Transverse colon (tissue), 4 donors: Measurements from ENCODE around the gene HEBP2.

Experiments
- CTCF ChIP-seq, 5 experiments: fragments of 200-600 bp in 3 of 5; fragments of 450-650 bp in 2 of 5; sonication (generic) in 3 of 5; IDR thresholded peaks; 1 replicate in 2 of 5; 2 replicates in 3 of 5; pipeline ENCODE4 v1.5.1; 2016 to 2017; ENCODE audit warnings: antibody characterized with exemption in 5 of 5, inconsistent platforms in 3 of 5, mild to moderate bottlenecking in 2 of 5, moderate library complexity in 1 of 5
- EP300 ChIP-seq: sonication (generic); formaldehyde crosslinking; IDR thresholded peaks from one replicate; pipeline ENCODE4 v1.6.1; 2017; ENCODE audit warnings: antibody characterized with exemption, low read depth
- POLR2A ChIP-seq: fragments of 450-650 bp; IDR thresholded peaks from one replicate; pipeline ENCODE4 v1.6.1; 2016; ENCODE audit warnings: antibody characterized with exemption, mild to moderate bottlenecking, moderate library complexity
- POLR2AphosphoS5 ChIP-seq, 3 donors: sonication (generic); formaldehyde crosslinking; IDR thresholded peaks; one replicate each; pipeline ENCODE4 v1.6.1; 2016; ENCODE audit warnings: antibody characterized with exemption in 3 of 3

GRCh38 chr6:138434096-138434495 is 30.1 kb downstream of the HEBP2 start:
- TF ChIP-seq CTCF (IDR thresholded peaks at IDR 0.05) (no peak), POLR2AphosphoS5 (IDR thresholded peaks at IDR 0.05) (no peak), POLR2A (no peak), EP300 (no peak)
